Astrocyte (in vitro differentiated cells and primary cell): ENCODE measurements around the gene SCFD1.

Source experiments
- EZH2 ChIP-seq: IDR thresholded peaks from 2 replicates; pipeline ENCODE4 v1.6.1; 2012; ENCODE audit warnings: mild to moderate bottlenecking, low read length, inconsistent platforms; ENCODE audit not compliant: insufficient read depth
- TF ChIP-seq, protein P1 (sequence below): IDR thresholded peaks from 2 replicates; pipeline ENCODE4 v1.5.1; 2011; ENCODE audit warnings: low read depth, mild to moderate bottlenecking, inconsistent platforms, low read length, moderate library complexity; ENCODE audit not compliant: insufficient read depth

DNA sequence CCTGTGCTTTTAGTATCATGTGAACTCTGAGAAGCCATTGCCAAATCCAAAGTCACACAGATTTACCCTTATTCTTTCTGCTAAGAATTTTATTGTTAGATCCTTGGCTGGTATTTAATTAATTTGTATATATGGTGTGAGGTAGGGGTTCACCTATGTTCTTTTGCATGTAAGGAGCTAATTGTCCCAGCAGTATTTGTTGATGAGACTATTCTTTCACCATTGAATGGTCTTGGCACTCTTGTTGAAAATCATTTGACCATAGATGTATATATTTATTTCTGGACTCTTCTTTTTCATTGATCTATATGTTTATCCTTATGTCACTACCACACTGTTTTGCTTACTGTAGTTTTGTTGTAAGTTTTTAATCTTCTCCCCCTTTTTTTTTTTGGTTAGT lies 36.9 kb upstream of the SCFD1 start:
- TF ChIP-seq, protein P1, sequence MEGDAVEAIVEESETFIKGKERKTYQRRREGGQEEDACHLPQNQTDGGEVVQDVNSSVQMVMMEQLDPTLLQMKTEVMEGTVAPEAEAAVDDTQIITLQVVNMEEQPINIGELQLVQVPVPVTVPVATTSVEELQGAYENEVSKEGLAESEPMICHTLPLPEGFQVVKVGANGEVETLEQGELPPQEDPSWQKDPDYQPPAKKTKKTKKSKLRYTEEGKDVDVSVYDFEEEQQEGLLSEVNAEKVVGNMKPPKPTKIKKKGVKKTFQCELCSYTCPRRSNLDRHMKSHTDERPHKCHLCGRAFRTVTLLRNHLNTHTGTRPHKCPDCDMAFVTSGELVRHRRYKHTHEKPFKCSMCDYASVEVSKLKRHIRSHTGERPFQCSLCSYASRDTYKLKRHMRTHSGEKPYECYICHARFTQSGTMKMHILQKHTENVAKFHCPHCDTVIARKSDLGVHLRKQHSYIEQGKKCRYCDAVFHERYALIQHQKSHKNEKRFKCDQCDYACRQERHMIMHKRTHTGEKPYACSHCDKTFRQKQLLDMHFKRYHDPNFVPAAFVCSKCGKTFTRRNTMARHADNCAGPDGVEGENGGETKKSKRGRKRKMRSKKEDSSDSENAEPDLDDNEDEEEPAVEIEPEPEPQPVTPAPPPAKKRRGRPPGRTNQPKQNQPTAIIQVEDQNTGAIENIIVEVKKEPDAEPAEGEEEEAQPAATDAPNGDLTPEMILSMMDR: no peak
- TF ChIP-seq EZH2: no peak
